Astrocyte (in vitro differentiated cells and primary cell): Measurements from ENCODE around the gene PALLD.

Source experiments
- EZH2 ChIP-seq: IDR thresholded peaks from 2 replicates; pipeline ENCODE4 v1.6.1; 2012; ENCODE audit warnings: mild to moderate bottlenecking, low read length, inconsistent platforms; ENCODE audit not compliant: insufficient read depth
- TF ChIP-seq, protein P1 (sequence below): IDR thresholded peaks from 2 replicates; pipeline ENCODE4 v1.5.1; 2011; ENCODE audit warnings: low read depth, mild to moderate bottlenecking, inconsistent platforms, low read length, moderate library complexity; ENCODE audit not compliant: insufficient read depth

- TF ChIP-seq, protein P1, sequence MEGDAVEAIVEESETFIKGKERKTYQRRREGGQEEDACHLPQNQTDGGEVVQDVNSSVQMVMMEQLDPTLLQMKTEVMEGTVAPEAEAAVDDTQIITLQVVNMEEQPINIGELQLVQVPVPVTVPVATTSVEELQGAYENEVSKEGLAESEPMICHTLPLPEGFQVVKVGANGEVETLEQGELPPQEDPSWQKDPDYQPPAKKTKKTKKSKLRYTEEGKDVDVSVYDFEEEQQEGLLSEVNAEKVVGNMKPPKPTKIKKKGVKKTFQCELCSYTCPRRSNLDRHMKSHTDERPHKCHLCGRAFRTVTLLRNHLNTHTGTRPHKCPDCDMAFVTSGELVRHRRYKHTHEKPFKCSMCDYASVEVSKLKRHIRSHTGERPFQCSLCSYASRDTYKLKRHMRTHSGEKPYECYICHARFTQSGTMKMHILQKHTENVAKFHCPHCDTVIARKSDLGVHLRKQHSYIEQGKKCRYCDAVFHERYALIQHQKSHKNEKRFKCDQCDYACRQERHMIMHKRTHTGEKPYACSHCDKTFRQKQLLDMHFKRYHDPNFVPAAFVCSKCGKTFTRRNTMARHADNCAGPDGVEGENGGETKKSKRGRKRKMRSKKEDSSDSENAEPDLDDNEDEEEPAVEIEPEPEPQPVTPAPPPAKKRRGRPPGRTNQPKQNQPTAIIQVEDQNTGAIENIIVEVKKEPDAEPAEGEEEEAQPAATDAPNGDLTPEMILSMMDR: no peak
- no peak for TF ChIP-seq EZH2
Measured at GRCh38 chr4:168845897-168846296, 349.0 kb downstream of the PALLD start.
